Activated T-helper 2 cell treated with anti-CD3 and anti-CD28 coated beads, Interferon-gamma antibody, Interleukin-2, Interleukin-4, amounts not matched to agents 10 μg/mL and 5 μg/mL and 100 μg/mL, durations not matched to agents 14 hours and 24 hours and 36 hours (primary cell): ENCODE measurements around the gene MESP1. TPM values are rescaled to one million over a fixed set of nuclear protein-coding genes. Genes with fewer than 3 reads are reported as not detected.
"Not testable (repeated sequence)": the region's sequence is repeated elsewhere in the genome, so short reads cannot be mapped to it uniquely, and the experiment has no call there.

Source experiments
- DNase-seq: peaks from one replicate; pipeline ENCODE4 v3.0.0; 2021; ENCODE audit warnings: low spot score
- H3K27ac Mint-ChIP-seq: one replicate; pipeline ENCODE4 v1.8.0; 2021; ENCODE audit warnings: mixed read lengths
- H3K27me3 Mint-ChIP-seq: one replicate; pipeline ENCODE4 v1.8.0; 2021; ENCODE audit warnings: low read depth, mixed read lengths
- H3K36me3 Mint-ChIP-seq: one replicate; pipeline ENCODE4 v1.8.0; 2021; ENCODE audit warnings: low read depth, mixed read lengths
- H3K4me1 Mint-ChIP-seq: one replicate; pipeline ENCODE4 v1.8.0; 2021; ENCODE audit warnings: low read depth, mixed read lengths
- H3K4me3 Mint-ChIP-seq: one replicate; pipeline ENCODE4 v1.8.0; 2021; ENCODE audit warnings: low read depth, mild to moderate bottlenecking, moderate library complexity, mixed read lengths
- H3K9me3 Mint-ChIP-seq: one replicate; pipeline ENCODE4 v1.8.0; 2021; ENCODE audit warnings: mixed read lengths
- intact Hi-C: fragments of 100-400 bp; cut with micrococcal nuclease; formaldehyde crosslinking; loops from one replicate; pipeline ENCODE4 v1.15.1; 2023
- total RNA-seq: library from RNA; stranded (reverse); gene quantifications from 2 replicates; pipeline ENCODE4 v1.2.3, GENCODE V29; 2022

Gene MESP1
- 7.1 and 7.5 TPM in 2 replicates for total RNA-seq

DNA sequence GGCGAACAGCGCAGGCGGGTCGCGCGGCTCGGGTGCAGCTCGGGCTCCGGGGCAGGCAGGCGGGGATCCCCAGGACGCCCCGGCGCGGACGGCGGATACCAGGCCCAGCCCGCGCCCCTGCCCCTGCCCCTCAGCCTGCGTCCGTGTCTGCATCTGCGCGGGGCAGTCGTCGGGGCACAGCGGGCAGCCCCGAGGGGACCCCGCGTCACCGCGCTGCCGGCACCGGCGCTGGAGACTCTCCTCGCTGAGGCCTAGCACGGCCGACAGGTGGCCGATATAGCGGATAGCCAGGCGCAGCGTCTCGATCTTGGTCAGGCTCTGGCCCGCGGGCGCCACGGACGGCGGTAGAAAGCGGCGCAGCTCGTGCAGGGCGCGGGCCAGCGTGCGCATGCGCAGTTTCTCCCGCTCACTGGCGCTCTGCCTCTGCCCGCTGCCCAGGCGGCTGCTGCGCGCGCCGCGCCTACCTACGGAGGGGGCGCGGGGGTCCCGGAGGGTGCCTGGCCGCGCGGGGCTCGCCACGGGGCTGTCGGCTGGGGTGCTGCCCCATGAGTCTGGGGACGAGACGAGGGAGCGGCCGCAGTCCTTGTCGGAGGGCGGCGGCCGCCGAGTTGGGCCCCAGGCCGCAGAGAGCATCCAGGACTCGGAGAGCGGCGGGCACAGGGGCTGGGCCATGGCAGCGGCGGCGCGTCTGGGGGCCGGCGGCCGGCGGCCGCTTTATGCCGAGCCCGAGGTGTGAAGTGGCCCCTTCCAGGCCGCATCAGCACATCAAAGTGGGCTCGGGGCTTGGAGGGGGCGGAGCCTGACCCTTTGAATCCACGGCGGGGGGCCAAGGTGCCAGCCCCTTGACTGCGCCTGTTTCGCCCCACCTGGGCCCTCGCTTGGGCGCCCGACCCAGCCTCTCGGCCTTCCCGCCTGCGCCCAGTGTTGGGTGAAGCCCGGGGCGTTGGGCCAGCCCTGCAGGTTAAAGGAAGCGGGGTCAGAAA lies at the start of gene MESP1:
Gene MESP1 (minus strand): TSS at position 690 of the 983 bp plus-strand sequence. CDS start 18 bp downstream, at position 672.
- no peak within 1 kb of the TSS for H3K27ac Mint-ChIP-seq

DNA sequence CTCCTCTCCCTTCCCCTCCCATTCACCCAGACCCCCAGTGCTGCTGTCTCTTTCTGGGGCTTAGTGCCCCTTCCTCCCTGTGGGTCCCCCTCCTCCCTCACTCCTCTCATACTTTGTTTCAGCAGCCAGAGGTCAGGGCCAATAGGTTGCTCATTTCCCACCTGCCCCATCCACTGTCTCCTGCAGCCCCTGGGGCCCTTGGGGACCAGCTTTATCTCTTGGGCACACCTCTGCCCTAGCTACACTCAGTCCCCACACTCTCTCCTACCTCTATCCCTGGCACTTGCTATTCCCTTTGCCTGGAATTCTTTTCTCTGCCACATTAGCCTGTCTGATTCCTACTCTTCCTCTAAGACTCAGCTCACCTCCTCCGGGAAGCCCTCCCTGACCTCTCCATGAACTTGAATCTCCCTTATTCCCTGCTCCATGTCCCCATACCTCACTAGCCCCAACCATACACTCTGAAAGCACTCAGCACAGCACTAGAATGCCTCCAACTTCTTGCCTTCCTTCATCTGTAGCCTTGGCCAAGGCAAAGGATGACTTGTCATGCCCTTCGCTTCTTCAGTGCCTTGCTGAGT lies 49.0 kb upstream of the MESP1 start:
- H3K4me1 Mint-ChIP-seq: no peaks in the 10 kb centered on the region
- no peaks in the 10 kb centered on the region for H3K36me3 Mint-ChIP-seq
- peaks cover 4% of the 10 kb centered on the region for H3K27me3 Mint-ChIP-seq
- no peak overlapping the region for H3K4me3 Mint-ChIP-seq
- DNase-seq: no peak
- no peaks in the 10 kb centered on the region for H3K9me3 Mint-ChIP-seq
- intact Hi-C loops: no loop called here
- no peak overlapping the region for H3K27ac Mint-ChIP-seq

More for the DNA sequence above, at the start of gene MESP1:
- intact Hi-C loops: loop anchor here (5.0 kb wide), 1 partner anchor 141 kb away; the partner anchor contains the start of gene AP3S2
- H3K36me3 Mint-ChIP-seq: no peaks in the 10 kb centered on the region
- peaks cover 33% of the 10 kb centered on the region for H3K27me3 Mint-ChIP-seq
- no peaks in the 10 kb centered on the region for H3K9me3 Mint-ChIP-seq
- H3K4me3 Mint-ChIP-seq: peak within 1 kb of the TSS; percentile 81
- DNase-seq: peak; percentile 83
- H3K4me1 Mint-ChIP-seq: peaks cover 3% of the 10 kb centered on the region

DNA sequence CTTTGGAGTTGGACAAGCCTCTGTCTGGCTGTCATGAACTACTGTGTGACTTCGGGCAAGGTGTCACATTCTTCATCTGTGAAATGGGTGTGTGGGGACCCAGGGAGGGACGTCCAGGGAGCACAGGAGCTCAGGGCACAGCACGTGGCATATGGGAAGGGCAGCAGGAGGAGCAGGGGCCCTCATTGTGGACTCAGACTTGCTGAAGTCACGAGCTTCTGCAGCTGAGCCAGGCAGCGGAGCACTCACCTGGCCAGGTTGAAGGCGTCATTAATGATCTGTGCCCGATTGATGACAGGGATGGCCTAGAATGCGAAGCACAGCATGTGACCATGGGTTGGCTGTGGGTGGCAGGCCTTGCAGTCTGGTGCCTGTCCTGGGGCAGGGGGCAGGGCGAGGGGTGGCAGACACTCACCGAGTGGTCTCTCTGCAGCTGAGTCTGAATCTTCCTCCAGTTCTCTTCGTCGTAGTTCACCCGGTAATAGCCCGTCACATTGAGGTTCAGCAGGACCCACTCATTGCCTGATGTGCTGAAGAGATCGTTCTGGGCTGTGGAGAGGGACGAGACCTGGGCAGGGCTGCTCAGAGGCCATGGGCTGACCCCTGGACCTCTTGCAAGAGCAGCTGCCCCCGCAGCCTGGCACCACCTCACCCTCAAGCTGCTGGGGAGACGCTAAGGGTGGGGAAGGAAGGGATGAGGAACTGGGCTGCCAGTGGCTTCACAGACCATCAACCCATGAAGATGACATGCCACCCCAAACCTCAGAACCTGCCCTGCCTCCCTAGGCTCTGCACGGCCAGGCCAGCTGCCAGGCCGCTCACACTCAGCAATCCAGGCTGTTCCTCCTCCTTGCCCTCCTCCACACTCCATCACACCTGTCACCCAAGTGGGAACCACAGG lies 48.2 kb upstream of the MESP1 start:
- Mint-ChIP-seq H3K27ac (no peak overlapping the region), H3K9me3 (no peaks in the 10 kb centered on the region), H3K36me3 (no peaks in the 10 kb centered on the region), H3K4me3 (no peak overlapping the region), H3K4me1 (no peaks in the 10 kb centered on the region), H3K27me3 (peaks cover 4% of the 10 kb centered on the region)
- intact Hi-C loops: no loop called here
- no peak for DNase-seq

DNA sequence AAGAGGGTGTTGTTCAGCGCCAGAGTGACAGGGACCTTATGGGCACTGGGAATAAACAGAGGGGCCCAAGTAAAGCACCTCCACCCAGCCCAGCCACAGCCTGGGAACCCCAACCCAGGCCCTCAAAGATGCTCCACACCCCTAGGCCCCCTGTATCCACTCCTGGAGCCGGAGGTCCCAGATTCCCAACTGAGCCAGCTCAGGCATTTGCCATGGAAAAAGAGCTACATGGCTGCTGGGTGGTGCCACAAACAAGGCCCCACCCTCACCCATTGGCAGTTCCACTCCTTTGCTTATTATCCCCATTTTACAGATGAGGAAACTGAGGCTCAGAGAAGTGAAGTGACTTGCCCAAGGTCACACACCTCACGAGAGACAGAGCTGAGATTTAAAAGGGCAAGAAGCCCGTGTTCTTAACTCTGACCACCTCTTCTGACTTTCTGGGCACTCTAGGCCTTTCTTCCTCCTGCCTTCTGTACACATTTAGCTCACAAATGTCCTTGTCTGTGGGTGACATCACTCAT lies 46.7 kb upstream of the MESP1 start:
- no peaks in the 10 kb centered on the region for H3K9me3 Mint-ChIP-seq
- no peaks in the 10 kb centered on the region for H3K36me3 Mint-ChIP-seq
- intact Hi-C loops: no loop called here
- H3K27ac Mint-ChIP-seq: no peak overlapping the region
- peaks cover 4% of the 10 kb centered on the region for H3K27me3 Mint-ChIP-seq
- no peaks in the 10 kb centered on the region for H3K4me1 Mint-ChIP-seq
- no peak overlapping the region for H3K4me3 Mint-ChIP-seq
- DNase-seq: no peak

DNA sequence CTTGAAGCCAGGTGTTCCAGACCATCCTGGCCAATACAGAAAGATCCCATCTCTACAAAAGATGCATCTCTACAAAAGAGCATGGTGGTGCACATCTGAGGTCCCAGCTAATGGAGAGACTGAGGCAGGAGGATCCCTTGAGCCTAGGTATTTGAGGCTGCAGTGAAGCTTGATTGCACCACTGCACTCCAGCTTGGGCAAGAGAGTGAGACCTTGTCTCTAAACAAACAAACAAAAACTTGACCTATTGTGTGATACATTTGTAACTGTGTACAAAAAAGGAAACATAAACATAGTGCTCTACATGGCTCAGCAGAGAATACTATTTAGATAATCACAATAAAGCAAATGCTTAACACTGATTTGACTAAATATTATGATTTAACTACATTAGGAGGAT lies 44.9 kb upstream of the MESP1 start:
- Mint-ChIP-seq H3K9me3 (no peaks in the 10 kb centered on the region), H3K27ac (no peak overlapping the region), H3K4me1 (no peaks in the 10 kb centered on the region), H3K36me3 (no peaks in the 10 kb centered on the region), H3K27me3 (peaks cover 4% of the 10 kb centered on the region), H3K4me3 (no peak overlapping the region)
- intact Hi-C loops: no loop called here
- no peak for DNase-seq

- Mint-ChIP-seq H3K4me1 (no peaks in the 10 kb centered on the region), H3K9me3 (no peaks in the 10 kb centered on the region)
Observed at GRCh38 chr15:89794627-89795241, 43.7 kb upstream of the MESP1 start.

DNA sequence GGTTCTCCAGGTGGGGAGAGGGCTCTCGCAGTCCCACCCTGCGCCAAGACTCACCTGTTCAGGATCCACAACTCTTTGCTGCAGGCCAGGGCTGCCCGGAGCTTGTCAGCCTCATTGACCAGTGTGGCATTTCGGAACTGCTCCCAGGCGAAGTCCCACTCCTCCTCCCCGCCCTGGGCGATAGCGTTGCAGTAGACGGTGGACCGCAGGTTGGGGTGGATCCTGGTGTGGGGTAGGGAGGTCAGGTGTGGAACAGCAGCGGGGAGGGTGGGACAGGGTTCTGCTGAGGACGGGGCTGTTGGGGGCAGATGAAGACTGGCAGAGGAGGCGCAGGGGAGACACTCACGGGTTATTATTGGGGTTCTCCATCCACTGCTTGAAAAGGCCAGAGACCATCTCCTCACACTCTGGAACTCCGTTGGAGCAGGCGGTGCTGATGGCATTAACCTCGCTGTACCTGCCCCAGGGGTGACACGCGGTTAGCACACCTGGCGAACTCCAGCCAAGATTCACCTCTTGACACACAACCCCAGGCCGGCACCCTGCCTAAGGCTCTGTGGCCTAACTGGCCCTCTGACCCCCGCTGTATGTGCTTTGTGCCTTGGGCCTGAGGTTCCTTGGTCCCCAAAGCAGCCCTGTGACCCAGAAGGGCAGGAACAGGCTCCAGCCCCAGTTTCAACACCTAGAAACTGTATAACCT lies 41.2 kb upstream of the MESP1 start:
- no peak for DNase-seq
- H3K4me3 Mint-ChIP-seq: no peak overlapping the region
- peaks cover 6% of the 10 kb centered on the region for H3K9me3 Mint-ChIP-seq
- H3K36me3 Mint-ChIP-seq: peaks cover 5% of the 10 kb centered on the region
- no peaks in the 10 kb centered on the region for H3K4me1 Mint-ChIP-seq
- intact Hi-C loops: no loop called here
- no peak overlapping the region for H3K27ac Mint-ChIP-seq
- peaks cover 9% of the 10 kb centered on the region for H3K27me3 Mint-ChIP-seq

More at GRCh38 chr15:89794627-89795241, 43.7 kb upstream of the MESP1 start:
- Mint-ChIP-seq H3K27me3 (peaks cover 4% of the 10 kb centered on the region), H3K4me3 (no peak overlapping the region), H3K27ac (no peak overlapping the region), H3K36me3 (no peaks in the 10 kb centered on the region)
- DNase-seq: no peak
- intact Hi-C loops: no loop called here

- no peak overlapping the region for H3K27ac Mint-ChIP-seq
- intact Hi-C loops: no loop called here
Observed at GRCh38 chr15:89790661-89791060, 39.6 kb upstream of the MESP1 start.

DNA sequence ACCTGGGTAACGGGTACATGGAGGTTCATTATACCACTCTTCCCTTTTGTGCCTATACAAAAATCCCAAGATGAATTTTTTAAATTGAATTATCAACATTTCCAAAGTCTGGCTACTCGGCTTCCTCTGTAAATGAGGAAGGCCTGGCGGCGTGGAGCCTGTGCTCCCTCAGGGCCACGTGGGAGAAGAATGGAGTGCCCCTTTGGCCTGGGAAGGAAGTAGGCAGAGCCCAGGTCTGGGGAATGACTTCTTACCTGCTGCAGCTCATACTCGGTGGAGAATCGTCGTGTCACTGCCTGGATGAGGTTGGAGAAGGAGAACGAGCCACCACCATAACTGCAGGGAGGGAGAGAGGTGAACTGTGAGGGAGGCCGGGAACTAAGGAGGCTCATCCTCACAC lies 39.2 kb upstream of the MESP1 start:
- no peak overlapping the region for H3K4me3 Mint-ChIP-seq
- intact Hi-C loops: no loop called here
- H3K27ac Mint-ChIP-seq: no peak overlapping the region
- H3K9me3 Mint-ChIP-seq: peaks cover 6% of the 10 kb centered on the region
- no peak for DNase-seq
- H3K27me3 Mint-ChIP-seq: peaks cover 5% of the 10 kb centered on the region
- H3K36me3 Mint-ChIP-seq: peaks cover 5% of the 10 kb centered on the region
- no peaks in the 10 kb centered on the region for H3K4me1 Mint-ChIP-seq

More at GRCh38 chr15:89790661-89791060, 39.6 kb upstream of the MESP1 start:
- DNase-seq: no peak
- Mint-ChIP-seq H3K36me3 (peaks cover 5% of the 10 kb centered on the region), H3K4me3 (no peak overlapping the region), H3K9me3 (peaks cover 6% of the 10 kb centered on the region), H3K4me1 (no peaks in the 10 kb centered on the region), H3K27me3 (peaks cover 7% of the 10 kb centered on the region)

GRCh38 chr15:89788585-89788984 lies 37.5 kb upstream of the MESP1 start:
- DNase-seq, H3K36me3 Mint-ChIP-seq, H3K27ac Mint-ChIP-seq, H3K4me3 Mint-ChIP-seq, H3K27me3 Mint-ChIP-seq, H3K9me3 Mint-ChIP-seq, H3K4me1 Mint-ChIP-seq, intact Hi-C loops: not testable (repeated sequence)

- DNase-seq: no peak
- Mint-ChIP-seq H3K9me3 (peaks cover 6% of the 10 kb centered on the region), H3K27me3 (peaks cover 5% of the 10 kb centered on the region), H3K36me3 (peaks cover 5% of the 10 kb centered on the region), H3K27ac (no peak overlapping the region), H3K4me1 (no peaks in the 10 kb centered on the region), H3K4me3 (no peak overlapping the region)
- intact Hi-C loops: no loop called here
Observed at GRCh38 chr15:89787944-89788343, 36.9 kb upstream of the MESP1 start.
